HepG2 (cell line): Measurements from ENCODE around the gene EEIG1. TPM values are rescaled to one million over a fixed set of nuclear protein-coding genes. Genes with fewer than 3 reads are reported as not detected.

ENCODE experiments used
- LBX2 ChIP-seq: sonication (generic); formaldehyde crosslinking; IDR thresholded peaks from 2 replicates; pipeline ENCODE4 v1.5.0; 2020; ENCODE audit warnings: missing genetic modification reagents, mild to moderate bottlenecking, borderline replicate concordance
- NFAT5 ChIP-seq: sonication (generic); formaldehyde crosslinking; IDR thresholded peaks from 2 replicates; pipeline ENCODE4 v1.4.0; 2020; ENCODE audit warnings: missing genetic modification reagents
- RBFOX2 ChIP-seq: fragments of 200-400 bp; formaldehyde crosslinking; IDR thresholded peaks from 2 replicates; pipeline ENCODE4 v1.6.1; 2017; ENCODE audit warnings: low read depth, mild to moderate bottlenecking, low read length
- USF2 ChIP-seq, 2 experiments: sonication (generic) in 1 of 2; formaldehyde crosslinking in 1 of 2; IDR thresholded peaks; 2 replicates each; pipeline versions ENCODE4 v1.5.1 to v1.6.1; 2011 to 2020; ENCODE audit warnings: borderline replicate concordance in 1 of 2, low read depth in 1 of 2, low read length in 1 of 2, mild to moderate bottlenecking in 1 of 2, missing genetic modification reagents in 1 of 2, moderate library complexity in 1 of 2
- ZBTB34 ChIP-seq: sonication (generic); formaldehyde crosslinking; IDR thresholded peaks from 2 replicates; pipeline ENCODE4 v1.8.0; 2022; ENCODE audit warnings: mild to moderate bottlenecking, missing genetic modification reagents
- ZFAT ChIP-seq: sonication (generic); formaldehyde crosslinking; conservative IDR thresholded peaks from 2 replicates; pipeline ENCODE4 v1.8.1; 2023; ENCODE audit warnings: missing genetic modification reagents, inconsistent platforms
- ZFP91 ChIP-seq: sonication (generic); formaldehyde crosslinking; IDR thresholded peaks from 2 replicates; pipeline ENCODE4 v1.9.0; 2022; ENCODE audit warnings: missing genetic modification reagents, mild to moderate bottlenecking, borderline replicate concordance
- ZNF10 ChIP-seq: sonication (generic); formaldehyde crosslinking; IDR thresholded peaks from 2 replicates; pipeline ENCODE4 v1.4.0; 2020; ENCODE audit warnings: mild to moderate bottlenecking, low read depth, missing genetic modification reagents, borderline replicate concordance
- ZNF337 ChIP-seq: sonication (generic); formaldehyde crosslinking; IDR thresholded peaks from 2 replicates; pipeline ENCODE4 v1.5.1; 2020; ENCODE audit warnings: missing genetic modification reagents, low read depth, mild to moderate bottlenecking, borderline replicate concordance
- ZNF605 ChIP-seq: sonication (generic); formaldehyde crosslinking; IDR thresholded peaks from 2 replicates; pipeline ENCODE4 v1.8.0; 2022; ENCODE audit warnings: mild to moderate bottlenecking, missing genetic modification reagents
- ZNF672 ChIP-seq: sonication (generic); formaldehyde crosslinking; IDR thresholded peaks from 2 replicates; pipeline ENCODE4 v1.8.1; 2022; ENCODE audit warnings: missing genetic modification reagents
- ZNF75D ChIP-seq: sonication (generic); formaldehyde crosslinking; IDR thresholded peaks from 2 replicates; pipeline ENCODE4 v1.8.1; 2023; ENCODE audit warnings: missing genetic modification reagents, mild to moderate bottlenecking, borderline replicate concordance
- ZNF784 ChIP-seq: sonication (generic); formaldehyde crosslinking; IDR thresholded peaks from 2 replicates; pipeline ENCODE4 v1.5.1; 2020; ENCODE audit warnings: missing genetic modification reagents, mild to moderate bottlenecking, borderline replicate concordance
- ZNF788 ChIP-seq: sonication (generic); formaldehyde crosslinking; IDR thresholded peaks from 2 replicates; pipeline ENCODE4 v1.5.0; 2020; ENCODE audit warnings: mild to moderate bottlenecking, missing genetic modification reagents, borderline replicate concordance
- polyA plus RNA-seq, 8 experiments: library from polyadenylated mRNA; depleted of rRNA in 3 of 8; stranded (reverse) in 7 of 8; unstranded in 1 of 8; fragments of >200 nt; fragmentation: Illumina TruSeq in 4 of 8; extraction: Trizol in 4 of 8; gene quantifications; 2 replicates each; pipeline versions ENCODE4 v1.2.1 to v1.2.3, GENCODE V29; 2011 to 2016; ENCODE audit warnings: low read depth in 4 of 8, missing spikeins in 1 of 8, mixed read lengths in 1 of 8; ENCODE audit not compliant: insufficient read depth in 1 of 8
- total RNA-seq, 5 experiments: library from RNA; depleted of rRNA; stranded (reverse); fragments of >200 nt; fragmentation: Illumina TruSeq; extraction: Trizol; gene quantifications; 2 replicates each; pipeline ENCODE4 v1.2.3, GENCODE V29; 2016; ENCODE audit warnings: low read depth in 1 of 5

Gene EEIG1
- total and polyA plus RNA-seq, 2 of the 13 experiments (the other 11 are each of a cell fraction or from before 2014, with no cell fraction given): 16.6 to 25.2 TPM

GRCh38 chr9:127947841-127948710 is 32.7 kb downstream of the EEIG1 start (continued):
- TF ChIP-seq ZNF784 (CRISPR knock-in tag) (no peak), LBX2 (CRISPR knock-in tag) (no peak), ZNF672 (no peak), ZFAT (CRISPR knock-in tag) (no peak), ZNF337 (no peak), RBFOX2 (0 out of 2 replicates have a peak, but pooled peaks have one; percentile 57), ZNF605 (CRISPR knock-in tag) (no peak), ZFP91 (CRISPR knock-in tag) (peak; percentile 28; the same call in 1 of the 2 replicates), ZNF788 (CRISPR knock-in tag) (0 out of 2 replicates have a peak, but pooled peaks have one; percentile 19), ZNF75D (CRISPR knock-in tag) (0 out of 2 replicates have a peak, but pooled peaks have one; percentile 30), ZBTB34 (no peak), USF2 (IDR thresholded peaks at IDR 0.05; ENCODE audit: low read depth, low read length) (no peak), USF2 (CRISPR knock-in tag; IDR thresholded peaks at IDR 0.05; ENCODE audit: borderline replicate concordance) (no peak), ZNF10 (CRISPR knock-in tag) (no peak), NFAT5 (CRISPR knock-in tag) (no peak)
